HG03045 (cell line): ENCODE results near the gene TRAPPC6A.

Source experiments
- ATAC-seq: cut with Tn5 transposase; IDR thresholded peaks from one replicate; pipeline ENCODE4 v1.9.1; 2021; ENCODE audit warnings: mild to moderate bottlenecking, moderate library complexity; ENCODE audit not compliant: unreplicated experiment

Gene TRAPPC6A

GRCh38 chr19:45163751-45164460 lies 14.1 kb downstream of the TRAPPC6A start:
- no peak for ATAC-seq

- ATAC-seq = no peak
Measured at GRCh38 chr19:45163156-45163555, 14.9 kb downstream of the TRAPPC6A start.

- ATAC-seq = no peak
Measured at GRCh38 chr19:45162608-45163143, 15.4 kb downstream of the TRAPPC6A start.

GRCh38 chr19:45161738-45162607 lies 16.1 kb downstream of the TRAPPC6A start:
- no peak for ATAC-seq

GRCh38 chr19:45160870-45161737 lies 16.9 kb downstream of the TRAPPC6A start, which contains the start of gene NKPD1:
Gene NKPD1, minus strand, starts transcription at chr19:45160982. Its CDS starts 832 bp downstream, at chr19:45160150.
- ATAC-seq = no peak

GRCh38 chr19:45159971-45160324 lies 18.1 kb downstream of the TRAPPC6A start:
- ATAC-seq = no peak

- no peak for ATAC-seq
Measured at GRCh38 chr19:45159210-45159970, 18.6 kb downstream of the TRAPPC6A start.

- no peak for ATAC-seq
Measured at GRCh38 chr19:45158503-45159209, 19.4 kb downstream of the TRAPPC6A start.

- ATAC-seq = no peak
Measured at GRCh38 chr19:45156751-45157150, 21.3 kb downstream of the TRAPPC6A start.

GRCh38 chr19:45156011-45156630 lies 21.9 kb downstream of the TRAPPC6A start:
- no peak for ATAC-seq

GRCh38 chr19:45154064-45154827 lies 23.8 kb downstream of the TRAPPC6A start:
- ATAC-seq = no peak

- no peak for ATAC-seq
Measured at GRCh38 chr19:45153339-45154063, 24.5 kb downstream of the TRAPPC6A start.

- ATAC-seq = no peak
Measured at GRCh38 chr19:45152504-45153338, 25.3 kb downstream of the TRAPPC6A start.

- ATAC-seq = no peak
Measured at GRCh38 chr19:45151821-45152503, 26.1 kb downstream of the TRAPPC6A start.

GRCh38 chr19:45151320-45151719 lies 26.7 kb downstream of the TRAPPC6A start:
- no peak for ATAC-seq

- ATAC-seq = no peak
Measured at GRCh38 chr19:45150751-45151281, 27.2 kb downstream of the TRAPPC6A start.
